Ovary (tissue), 3 donors: Measurements from ENCODE around the gene SGK2.

ENCODE experiments used
- CTCF ChIP-seq, 3 donors: fragments of 450-650 bp in 2 of 3; fragments of 200-600 bp in 1 of 3; IDR thresholded peaks; one replicate each; pipeline versions ENCODE4 v1.5.1 to v1.8.0; 2016 to 2022; ENCODE audit warnings: antibody characterized with exemption in 3 of 3, mild to moderate bottlenecking in 1 of 3
- EP300 ChIP-seq: sonication (generic); formaldehyde crosslinking; IDR thresholded peaks from one replicate; pipeline ENCODE4 v1.6.1; 2017; ENCODE audit warnings: antibody characterized with exemption
- POLR2A ChIP-seq: fragments of 450-650 bp; IDR thresholded peaks from one replicate; pipeline ENCODE4 v1.6.1; 2017; ENCODE audit warnings: antibody characterized with exemption, mild to moderate bottlenecking, moderate library complexity
- donor health status: DM: no; HTN: no; CAD: no.

- TF ChIP-seq CTCF (IDR thresholded peaks at IDR 0.05), result no peak
- no peak for TF ChIP-seq POLR2A
- TF ChIP-seq EP300, result no peak
These were observed 16.2 kb upstream of the SGK2 start for GRCh38 chr20:43542674-43543073.
